Stimulated activated CD4-positive, alpha-beta T cell treated with anti-CD3 and anti-CD28 coated beads, TNF-alpha, amount 100 ng/mL, for 1 hour (primary cell): ENCODE data around the gene PMVK.
A peak's percentile ranks its signal among the peaks of the same experiment; 100 is the strongest.

Experiments
- DNase-seq, 3 donors: peaks; one replicate each; pipeline ENCODE4 v3.0.0-alpha.2; 2020; ENCODE audit warnings: low read depth in 3 of 3, low spot score in 1 of 3

PMVK gene

GRCh38 chr1:154951901-154952657, 15.6 kb upstream of the PMVK start:
- peak in 1 of 3 donors; percentile 51 for DNase-seq

DNA sequence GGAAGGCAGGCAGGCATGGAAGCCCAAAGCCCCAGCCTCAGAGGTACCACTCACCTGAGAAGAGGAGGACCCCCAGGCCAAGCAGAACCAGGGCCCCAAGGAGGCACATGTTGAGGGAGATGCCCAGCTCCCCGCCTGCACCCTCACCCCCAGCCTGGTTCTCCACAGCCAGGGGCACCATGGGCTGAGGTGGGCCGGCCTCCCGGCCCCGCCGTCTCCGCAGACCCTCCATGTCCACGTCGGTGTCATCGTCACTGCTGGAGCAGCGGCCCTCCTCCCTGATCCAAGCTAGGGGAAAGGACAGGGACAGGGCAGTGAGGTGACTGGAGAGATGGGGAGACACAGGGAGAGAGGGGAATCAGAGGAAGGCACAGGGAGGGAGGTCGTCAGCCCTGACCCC, 11.6 kb upstream of the PMVK start:
- DNase-seq = no peak

DNA sequence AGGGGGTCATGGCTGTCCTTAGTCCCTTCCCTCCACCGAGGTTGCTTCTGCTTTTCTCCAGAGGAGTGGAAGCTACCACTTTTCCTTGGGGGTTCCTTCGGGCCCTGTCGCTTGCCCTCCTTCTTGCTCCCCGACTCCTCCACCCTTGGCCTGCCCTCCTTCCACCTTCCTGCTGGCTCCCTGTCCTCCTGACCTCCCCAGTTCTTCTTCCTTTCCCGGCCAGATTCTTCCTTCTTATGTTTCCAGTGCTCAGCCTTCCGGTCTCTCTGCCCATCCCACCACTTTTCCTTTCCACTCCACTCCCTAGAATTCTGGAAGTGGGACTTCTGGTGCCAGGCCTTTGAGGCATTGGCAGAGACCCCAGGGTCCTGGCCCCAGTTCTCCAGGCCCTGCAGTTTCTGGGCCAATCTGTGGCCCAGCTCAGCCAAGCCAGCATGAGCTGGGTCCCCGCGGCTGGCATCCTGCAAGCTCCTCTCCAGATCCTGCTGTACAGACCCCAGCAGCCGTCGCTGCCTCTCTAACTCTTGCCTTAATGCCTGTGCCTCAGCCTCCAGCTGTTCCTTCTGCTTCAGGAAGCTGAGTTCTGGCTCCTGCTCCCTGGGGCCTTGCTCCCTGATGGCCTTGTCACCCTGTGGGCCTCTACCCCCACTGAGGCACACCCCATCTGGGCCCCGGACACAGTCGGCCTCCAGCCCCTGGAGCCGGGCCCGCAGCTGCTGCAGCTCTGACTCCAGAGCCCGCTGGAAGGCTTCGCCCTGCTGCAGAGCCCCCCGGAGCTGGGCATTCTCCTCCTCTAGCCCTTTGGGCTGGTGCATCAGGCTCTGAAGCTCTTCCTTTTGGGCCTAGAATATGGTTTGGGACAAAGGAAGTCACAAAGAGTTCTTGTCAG, 9.7 kb upstream of the PMVK start:
- DNase-seq = no peak

DNA sequence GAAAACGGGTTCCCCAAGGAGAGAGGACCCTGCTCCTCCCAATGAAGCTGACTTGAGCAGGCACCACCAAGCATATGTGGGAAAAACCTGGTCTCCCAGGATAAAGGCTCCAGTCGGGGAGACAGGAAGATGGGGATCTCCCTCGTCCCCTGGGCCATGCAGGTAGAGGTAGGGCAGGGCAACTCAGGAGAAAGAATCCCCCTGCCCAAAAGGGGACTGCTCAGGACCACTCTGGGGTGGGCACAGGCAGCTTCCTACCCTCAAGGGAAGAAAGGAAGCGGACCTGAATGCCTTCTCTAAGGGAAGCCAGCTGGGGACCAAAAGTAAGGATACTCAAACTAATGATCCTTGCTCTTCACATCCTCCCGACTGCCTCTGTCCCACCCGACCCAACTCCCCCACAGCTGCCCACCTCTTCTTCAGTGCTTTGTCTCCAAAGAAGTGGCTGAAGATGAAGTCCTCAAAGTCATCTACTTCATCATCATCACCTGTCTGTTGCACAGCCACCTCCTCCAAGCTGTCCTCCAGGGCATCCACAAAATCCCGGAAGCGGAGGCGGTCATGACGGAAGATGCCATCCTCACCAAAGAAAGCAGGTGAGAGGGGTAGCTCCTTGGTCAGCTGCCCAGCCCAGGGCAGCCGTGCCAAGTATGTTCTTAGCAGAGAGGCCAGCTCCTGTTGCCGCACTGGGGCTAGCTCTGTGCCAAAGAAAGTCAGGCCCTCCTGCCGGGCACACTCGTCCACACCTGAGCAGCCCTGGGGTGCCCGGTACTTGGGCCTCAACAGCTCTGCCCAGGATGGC, 8.8 kb upstream of the PMVK start:
- DNase-seq = no peak

DNA sequence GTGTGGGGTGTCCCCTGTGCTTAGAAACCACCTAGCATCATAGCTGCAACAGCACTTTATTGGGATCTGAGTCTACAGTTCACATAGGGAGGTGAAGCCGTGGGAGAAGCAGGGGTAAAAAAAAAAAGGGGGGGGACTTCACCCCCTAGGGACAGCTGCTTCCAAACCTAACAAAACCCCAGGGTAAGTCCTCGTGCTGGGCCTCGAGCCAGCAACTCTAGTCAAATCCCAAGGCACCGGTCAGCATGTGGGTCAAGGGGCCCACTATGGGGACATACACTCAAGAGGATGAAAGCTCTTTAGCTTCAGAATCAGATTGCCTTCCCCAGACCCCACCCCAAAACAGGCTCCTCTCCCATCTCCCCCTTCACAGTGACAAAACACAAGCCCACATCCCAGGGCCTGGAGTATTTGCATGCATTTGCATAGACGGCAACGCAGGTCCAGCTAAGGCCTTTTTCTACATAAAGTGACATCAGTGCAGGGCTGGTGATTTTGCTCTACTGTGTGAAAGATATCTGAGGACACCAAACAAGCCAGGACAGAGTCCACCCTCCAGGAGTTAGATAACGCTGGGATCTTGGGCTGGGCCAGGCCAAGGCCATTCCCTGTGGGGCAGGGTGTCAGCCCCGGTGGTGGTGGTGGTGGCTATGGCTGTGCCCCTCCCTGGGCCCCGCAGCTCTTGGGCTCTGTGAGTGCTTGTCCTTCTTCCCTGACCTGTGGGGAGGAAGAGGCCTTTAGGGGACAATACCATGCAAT, 8.1 kb upstream of the PMVK start:
- DNase-seq = no peak

GRCh38 chr1:154943649-154944400, 7.3 kb upstream of the PMVK start:
- DNase-seq = no peak

DNA sequence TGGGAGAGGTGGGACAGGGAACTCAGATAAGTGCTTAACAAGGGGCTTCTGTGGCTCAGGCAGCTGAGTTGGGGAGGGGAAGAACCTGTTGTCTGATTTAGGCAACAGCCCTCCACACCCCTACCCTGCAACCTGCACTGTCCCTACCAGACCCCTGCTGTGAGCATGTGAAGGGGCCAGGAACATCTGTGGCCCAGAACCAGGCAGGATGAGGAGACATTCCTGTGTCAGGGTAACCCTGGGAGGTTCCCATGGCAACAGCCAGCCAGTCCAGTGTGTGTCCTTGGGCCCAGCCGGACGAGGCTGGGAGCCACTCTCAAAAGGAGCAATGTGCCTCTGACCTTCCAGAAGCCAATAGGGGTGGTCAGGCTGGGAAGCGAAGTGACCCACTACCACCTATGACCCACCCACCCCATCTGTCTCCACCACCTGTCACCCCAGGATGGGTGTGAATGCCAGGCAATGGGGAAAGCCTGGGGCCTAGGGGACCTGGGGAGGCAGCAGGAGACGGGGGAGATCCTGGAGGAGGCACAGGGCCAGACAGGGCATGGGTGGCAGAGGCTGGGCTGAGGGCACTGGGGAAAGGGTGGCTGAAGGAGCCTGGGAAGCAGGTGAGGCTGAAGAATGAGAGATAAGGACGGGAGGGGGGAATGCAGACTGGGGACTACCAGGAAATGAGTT, 5.0 kb upstream of the PMVK start:
- DNase-seq = no peak

DNA sequence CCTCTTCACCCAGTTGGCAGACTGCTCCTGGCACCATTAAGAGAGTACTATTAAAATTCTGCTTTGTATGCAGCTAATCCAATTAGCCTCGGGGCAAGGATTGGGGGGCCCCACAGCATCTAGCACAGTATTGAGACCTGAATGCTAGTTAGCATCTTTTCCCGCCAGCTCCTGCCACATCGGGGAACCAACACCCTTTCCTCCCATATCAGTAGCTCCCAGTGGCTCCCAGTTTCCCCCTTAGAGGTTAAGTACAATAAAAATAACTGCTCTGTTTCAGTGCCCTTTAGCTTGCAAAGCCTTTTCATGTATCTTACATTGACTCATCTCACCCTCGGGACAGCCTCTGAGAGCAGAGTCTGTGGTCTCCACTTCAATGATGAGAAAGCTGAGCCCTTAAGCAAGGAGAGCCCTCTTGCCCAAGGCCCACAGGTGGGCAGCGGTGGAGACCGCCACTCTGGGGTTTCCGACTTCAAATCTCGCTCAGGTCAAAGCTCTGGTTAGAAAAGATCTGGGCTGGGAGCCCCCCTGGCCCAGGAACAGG, 4.2 kb upstream of the PMVK start:
- DNase-seq = no peak

- DNase-seq = no peak
Measured at GRCh38 chr1:154940213-154940560, 3.7 kb upstream of the PMVK start.

DNA sequence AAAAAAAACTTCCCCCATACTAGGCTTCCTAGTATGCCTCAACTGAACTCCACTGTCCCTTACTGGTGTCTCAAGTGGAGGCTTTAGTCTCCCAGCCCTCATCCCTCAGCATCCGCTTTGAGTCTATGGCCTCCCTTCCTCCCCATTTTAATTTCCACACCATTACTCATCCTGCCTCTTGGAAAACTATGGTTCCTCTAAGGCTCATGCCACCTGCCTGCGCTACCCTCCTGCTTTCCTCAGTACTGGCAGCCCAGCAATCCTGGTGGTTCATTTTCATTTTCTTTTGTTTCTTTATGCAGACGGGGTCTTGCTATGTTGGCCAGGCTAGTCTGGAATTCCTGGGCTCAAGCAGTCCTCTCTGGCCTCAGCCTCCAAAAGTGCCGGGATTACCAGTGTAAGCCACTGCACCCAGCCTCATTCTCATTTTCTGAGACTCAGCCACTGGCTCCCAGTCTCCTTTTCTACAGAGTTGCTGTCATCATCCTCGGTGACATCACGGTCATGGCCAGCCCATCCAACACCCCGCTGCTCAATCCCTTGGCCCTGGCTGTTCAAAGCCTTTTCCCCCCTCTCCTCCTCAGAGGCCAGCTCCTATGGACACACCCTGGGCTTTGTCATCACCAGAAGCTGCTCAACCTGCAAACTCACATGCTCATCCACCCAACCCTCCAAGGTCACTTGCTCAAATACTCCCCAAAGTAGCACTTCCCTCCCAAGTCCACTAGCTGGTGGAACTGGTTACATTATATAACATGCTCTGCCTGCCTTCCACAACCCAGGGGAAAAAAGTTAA, 2.3 kb upstream of the PMVK start:
- DNase-seq = no peak

DNA sequence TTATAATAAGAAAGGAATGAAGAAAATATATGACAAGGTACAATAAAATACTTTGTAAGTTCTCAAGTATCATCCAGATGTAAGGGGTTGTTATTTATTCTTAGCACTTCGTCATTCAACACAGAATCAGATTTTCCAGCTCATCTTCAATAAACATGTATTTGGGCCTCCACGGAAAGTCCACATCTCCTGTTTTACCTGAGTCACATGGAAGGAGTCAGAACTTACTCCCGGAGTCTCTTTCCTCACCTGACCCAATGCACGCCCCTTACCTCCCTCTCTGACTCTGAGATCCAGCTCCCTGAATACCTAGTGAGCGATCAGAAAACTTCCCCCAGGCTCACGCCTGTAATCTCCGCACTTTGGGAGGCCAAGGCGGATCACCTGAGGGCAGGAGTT, 1.5 kb upstream of the PMVK start:
- DNase-seq = no peak

- DNase-seq = peak; percentile 64 to 73 (median 69)
Measured at GRCh38 chr1:154937085-154937987, 817 bp upstream of the PMVK start.

DNA sequence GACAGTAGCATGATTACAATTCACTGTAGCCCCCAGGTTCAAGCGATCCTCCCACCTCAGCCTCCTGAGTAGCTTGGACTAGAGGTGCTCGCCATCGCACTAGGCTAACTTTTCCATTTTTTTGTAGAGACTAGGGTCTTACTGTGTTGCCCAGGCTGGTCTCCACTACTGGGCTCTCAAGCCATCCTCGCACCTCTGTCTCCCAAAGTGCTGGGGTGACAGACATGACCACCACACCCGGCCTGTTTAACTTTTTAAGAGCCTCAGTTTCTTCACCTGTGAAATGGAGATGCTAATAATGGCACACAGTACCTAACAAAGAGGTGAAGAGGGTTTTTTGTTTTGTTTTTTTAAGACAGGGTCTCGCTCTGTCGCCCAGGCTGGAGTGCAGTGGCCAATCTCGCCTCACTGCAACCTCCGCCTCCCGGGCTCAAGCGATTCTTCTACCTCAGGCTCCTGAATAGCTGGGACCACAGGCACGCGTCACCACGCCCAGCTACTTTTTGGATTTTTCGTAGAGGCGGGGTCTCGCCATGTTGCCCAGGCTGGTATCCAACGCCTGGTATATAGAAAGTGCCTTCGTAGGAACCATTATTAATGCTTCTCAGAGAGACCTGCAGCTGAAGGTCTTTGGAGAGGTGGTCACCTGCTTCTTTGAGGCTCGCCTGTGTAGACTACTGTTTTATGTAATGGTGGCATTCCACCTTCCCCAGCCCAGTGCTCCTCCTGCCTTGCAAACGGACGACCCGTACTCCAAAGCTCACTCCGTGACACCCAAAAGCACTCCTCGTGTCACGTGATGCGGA, 567 bp downstream of the PMVK start:
- DNase-seq = no peak

DNA sequence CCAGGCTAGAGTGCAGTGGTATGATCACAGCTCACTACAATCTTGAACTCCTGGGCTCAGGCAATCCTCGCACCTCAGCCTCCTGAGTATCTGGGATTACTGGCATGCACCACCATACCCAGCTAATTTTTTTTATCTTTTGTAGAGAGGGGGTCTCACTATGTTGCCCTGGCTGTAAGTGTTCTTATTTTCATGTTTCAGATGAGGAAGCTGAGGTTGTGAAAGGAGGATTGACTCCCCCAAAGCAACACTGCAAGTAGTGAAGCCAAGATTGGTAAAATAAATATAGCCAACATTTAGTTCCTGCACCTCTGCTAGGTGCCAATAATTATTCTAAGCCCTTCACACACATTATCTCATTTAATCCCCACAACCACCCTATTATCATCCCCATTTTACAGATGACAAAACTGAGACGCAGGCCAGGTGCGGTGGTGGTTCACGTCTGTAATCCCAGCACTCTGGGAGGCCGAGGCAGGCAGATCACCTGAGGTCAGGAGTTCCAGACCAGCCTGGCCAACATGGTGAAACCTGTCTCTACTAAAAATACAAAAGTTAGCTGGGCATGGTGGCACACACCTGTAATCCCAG, 2.1 kb downstream of the PMVK start:
- DNase-seq = no peak

DNA sequence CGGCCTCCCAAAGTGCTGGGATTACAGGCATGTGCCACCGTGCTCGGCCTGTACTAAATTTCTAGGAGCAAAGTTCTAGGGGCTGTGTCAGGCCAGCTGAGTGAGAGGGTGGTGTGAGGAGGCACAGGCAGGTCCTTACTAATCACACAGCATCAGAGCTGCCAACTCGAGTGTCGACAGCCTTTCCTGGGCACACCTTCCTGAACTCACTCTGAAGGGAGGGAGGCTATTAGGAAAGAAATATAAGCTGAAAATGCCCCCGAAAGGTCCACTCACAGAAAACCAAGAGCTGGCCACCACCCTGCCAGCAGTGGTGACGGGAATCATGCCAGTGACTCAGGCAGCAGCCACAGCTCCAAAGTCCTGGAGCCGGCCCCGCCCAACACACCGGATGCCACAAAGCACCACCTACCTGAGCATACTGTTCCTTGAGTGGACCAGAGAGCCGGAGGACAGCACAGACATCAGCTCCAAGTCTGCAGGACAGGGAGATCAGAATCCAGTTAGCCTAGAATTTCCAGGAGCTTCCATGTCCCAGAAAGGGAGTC, 4.5 kb downstream of the PMVK start:
- no peak for DNase-seq

DNA sequence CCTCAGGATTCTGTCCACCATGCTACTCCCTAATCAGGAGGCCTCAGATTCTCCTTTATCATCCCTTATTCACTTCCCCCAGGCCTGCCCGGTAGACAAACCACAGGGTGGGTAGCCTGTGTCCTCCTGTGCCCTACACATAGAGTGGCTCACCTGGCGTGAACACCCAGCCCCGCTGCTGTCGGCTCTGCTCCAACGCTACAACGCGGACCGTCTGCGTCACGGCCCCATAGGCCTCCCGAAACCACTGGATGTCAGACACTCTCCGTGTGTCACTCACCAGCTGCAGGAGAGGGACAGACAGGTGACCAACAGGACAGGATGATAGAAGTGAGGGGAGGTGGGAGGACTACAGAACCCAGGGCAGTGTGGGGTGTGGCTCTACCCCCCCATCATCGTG, 10.3 kb downstream of the PMVK start:
- DNase-seq = no peak
